ENCODE measurements around the gene OR10K1. TPM values are rescaled to one million over a fixed set of nuclear protein-coding genes. Genes with fewer than 3 reads are reported as not detected.

The OR10K1 gene
- total RNA-seq, 1 experiment from 2014 or later: not detected

DNA sequence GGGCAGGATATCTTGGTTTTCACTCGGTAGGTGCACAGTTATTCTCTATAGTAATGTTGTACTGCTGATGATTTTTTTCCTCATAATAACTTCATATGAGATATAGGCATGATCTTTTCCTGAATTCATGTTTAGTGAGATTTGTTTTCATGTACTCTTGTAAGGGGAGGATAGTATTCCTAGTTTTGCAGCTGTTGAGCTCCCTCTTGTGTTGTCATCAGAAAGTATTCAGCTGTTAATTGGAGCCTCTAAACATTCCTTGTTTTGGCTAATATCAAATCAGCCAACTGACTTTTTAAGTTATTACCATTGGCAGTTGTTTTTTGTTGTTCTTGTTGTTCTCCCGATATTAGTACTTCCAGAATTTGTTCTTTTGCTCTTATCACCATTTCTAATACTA lies 34.7 kb downstream of the OR10K1 start (continued):
- TF ChIP-seq CBX3 (IDR thresholded peaks at IDR 0.05; ENCODE audit: low read depth) (no peak), ATF3 (IDR thresholded peaks at IDR 0.05) (no peak)

DNA sequence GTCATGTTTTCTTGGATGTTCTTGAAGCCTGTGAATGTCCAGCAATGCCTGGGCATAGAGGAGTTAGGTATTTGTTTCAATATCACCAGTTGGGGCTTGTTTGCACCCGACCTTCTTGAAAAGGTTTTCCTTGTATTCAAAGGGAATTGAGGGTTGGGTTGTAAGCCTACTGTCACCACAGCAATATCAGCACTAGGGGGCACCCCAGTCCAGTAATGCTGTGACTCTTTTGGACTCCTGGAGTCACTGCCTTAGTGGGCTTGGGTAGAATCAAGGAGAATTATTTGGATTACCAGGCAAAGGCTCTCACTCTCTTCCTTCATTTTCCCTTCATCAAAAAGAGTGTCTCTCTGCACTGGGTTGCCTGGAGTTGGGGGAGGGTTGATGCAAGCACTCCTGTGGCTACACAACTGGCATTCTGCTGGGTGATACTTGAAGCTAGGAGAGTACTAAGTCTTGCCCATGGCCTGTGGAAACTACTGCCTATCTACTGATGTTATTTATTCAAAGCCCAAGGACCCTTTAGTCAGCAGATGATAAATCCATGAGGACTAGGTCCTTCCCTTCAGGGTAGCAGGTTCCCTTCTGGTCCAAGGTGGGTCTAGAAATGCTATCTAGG lies 44.8 kb downstream of the OR10K1 start:
- TF ChIP-seq EGR1 (IDR thresholded peaks at IDR 0.05; ENCODE audit: low read depth) (no peak), YY1 (IDR thresholded peaks at IDR 0.05; ENCODE audit: extremely low read depth, insufficient replicate concordance, low read depth, low read length) (no peak), TCF7L2 (IDR thresholded peaks at IDR 0.05; ENCODE audit: borderline replicate concordance, extremely low read depth, insufficient read depth, insufficient read length) (no peak), FOSL1 (IDR thresholded peaks at IDR 0.05; ENCODE audit: low read depth) (no peak), ZNF274 (IDR thresholded peaks at IDR 0.05; ENCODE audit: low read depth, low read length) (no peak), POLR2A (IDR thresholded peaks at IDR 0.05; ENCODE audit: borderline replicate concordance, extremely low read depth, insufficient read depth, insufficient read length) (no peak), RAD21 (IDR thresholded peaks at IDR 0.05; ENCODE audit: low read depth) (peak; percentile 46)
- TF ChIP-seq, protein P1, sequence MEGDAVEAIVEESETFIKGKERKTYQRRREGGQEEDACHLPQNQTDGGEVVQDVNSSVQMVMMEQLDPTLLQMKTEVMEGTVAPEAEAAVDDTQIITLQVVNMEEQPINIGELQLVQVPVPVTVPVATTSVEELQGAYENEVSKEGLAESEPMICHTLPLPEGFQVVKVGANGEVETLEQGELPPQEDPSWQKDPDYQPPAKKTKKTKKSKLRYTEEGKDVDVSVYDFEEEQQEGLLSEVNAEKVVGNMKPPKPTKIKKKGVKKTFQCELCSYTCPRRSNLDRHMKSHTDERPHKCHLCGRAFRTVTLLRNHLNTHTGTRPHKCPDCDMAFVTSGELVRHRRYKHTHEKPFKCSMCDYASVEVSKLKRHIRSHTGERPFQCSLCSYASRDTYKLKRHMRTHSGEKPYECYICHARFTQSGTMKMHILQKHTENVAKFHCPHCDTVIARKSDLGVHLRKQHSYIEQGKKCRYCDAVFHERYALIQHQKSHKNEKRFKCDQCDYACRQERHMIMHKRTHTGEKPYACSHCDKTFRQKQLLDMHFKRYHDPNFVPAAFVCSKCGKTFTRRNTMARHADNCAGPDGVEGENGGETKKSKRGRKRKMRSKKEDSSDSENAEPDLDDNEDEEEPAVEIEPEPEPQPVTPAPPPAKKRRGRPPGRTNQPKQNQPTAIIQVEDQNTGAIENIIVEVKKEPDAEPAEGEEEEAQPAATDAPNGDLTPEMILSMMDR (IDR thresholded peaks at IDR 0.05 in 2 of 3, conservative IDR thresholded peaks at IDR 0.05 in 1 of 3; ENCODE audit: borderline replicate concordance in 1 of 3, insufficient read depth in 1 of 3, low read depth in 2 of 3, low read length in 2 of 3): peak in 2 of 3 experiments; percentile 48 to 59; a peak in 4 of 6 replicates
- TF ChIP-seq, protein P2, sequence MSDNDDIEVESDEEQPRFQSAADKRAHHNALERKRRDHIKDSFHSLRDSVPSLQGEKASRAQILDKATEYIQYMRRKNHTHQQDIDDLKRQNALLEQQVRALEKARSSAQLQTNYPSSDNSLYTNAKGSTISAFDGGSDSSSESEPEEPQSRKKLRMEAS (IDR thresholded peaks at IDR 0.05): no peak
- Histone ChIP-seq H3K9ac (ENCODE audit: low read length) (no peak overlapping the region), H3K79me2 (ENCODE audit: insufficient read depth, low read length) (no peaks in the 10 kb centered on the region), H3K27ac (ENCODE audit: low read depth, low read length) (no peak overlapping the region), H3K27me3 (ENCODE audit: insufficient read depth, low read length) (no peaks in the 10 kb centered on the region), H3K9me3 (ENCODE audit: control insufficient read depth in 1 of 2, insufficient read depth in 1 of 2, low read depth in 1 of 2, low read length in 2 of 2) (no peaks in the 10 kb centered on the region), H3K9me2 (ENCODE audit: insufficient read depth) (no peaks in the 10 kb centered on the region), H4K20me1 (ENCODE audit: insufficient read depth) (no peaks in the 10 kb centered on the region), H3K4me1 (ENCODE audit: control insufficient read depth in 1 of 2, insufficient read depth in 2 of 2, low read length in 2 of 2) (no peaks in the 10 kb centered on the region), H3K36me3 (ENCODE audit: control insufficient read depth in 1 of 2, insufficient read depth in 2 of 2, low read length in 2 of 2) (no peaks in the 10 kb centered on the region), H2AFZ (ENCODE audit: low read depth, low read length, poor library complexity, severe bottlenecking) (no peak overlapping the region), H3K4me3 (replicated peaks in 1 of 2; ENCODE audit: low read depth in 1 of 2, low read length in 2 of 2) (no peak overlapping the region), H3K4me2 (ENCODE audit: low read length) (no peak overlapping the region)
- no peak for DNase-seq (ENCODE audit: low read depth, low spot score)
- intact Hi-C loops (cut with micrococcal nuclease): loop anchor here (10.0 kb wide), 1 partner anchor 568 kb away; the partner anchor contains the start of gene AIM2
- ChIA-PET RAD21 (ENCODE audit: low non-redundant PET in 1 of 2, low total read pairs in 2 of 2, uncharacterized antibody in 2 of 2, unreplicated experiment in 2 of 2) (no interaction called here), CTCF (interaction anchor here (1.0 to 1.3 kb wide), 2 partner anchors 492 to 565 kb away, joined by 3 to 7 read pairs; no protein-coding TSS in a partner anchor), POLR2A (no interaction called here)
- peak; percentile 49; the same call in 1 of the 2 replicates for ATAC-seq
- no TSS peak for BruUV-seq (replicated peaks)

All from HCT116 (cell line).